H9 (cell line): ENCODE data around the gene ATXN7. TPM values are rescaled to one million over a fixed set of nuclear protein-coding genes. Genes with fewer than 3 reads are reported as not detected.

Experiments
- DNase-seq: peaks from one replicate; pipeline ENCODE4 v3.0.0-alpha.2; 2017
- H2AFZ ChIP-seq: one replicate; pipeline ENCODE4 v1.6.1; 2013; ENCODE audit warnings: mild to moderate bottlenecking, low read length, control low read depth, moderate library complexity
- H2AK5ac ChIP-seq: 2 replicates; pipeline ENCODE4 v1.6.1; 2013; ENCODE audit warnings: low read length, control low read depth, mixed read lengths; ENCODE audit not compliant: insufficient read length
- H2BK120ac ChIP-seq: one replicate; pipeline ENCODE4 v1.6.1; 2013; ENCODE audit warnings: low read depth, mild to moderate bottlenecking, low read length, control low read depth, inconsistent platforms; ENCODE audit not compliant: poor library complexity, severe bottlenecking
- H2BK12ac ChIP-seq: 2 replicates; pipeline ENCODE4 v1.6.1; 2013; ENCODE audit warnings: low read length, control low read depth, mixed read lengths, low read depth; ENCODE audit not compliant: insufficient read length
- H2BK15ac ChIP-seq: 2 replicates; pipeline ENCODE4 v1.6.1; 2013; ENCODE audit warnings: low read depth, low read length, control low read depth
- H2BK20ac ChIP-seq: one replicate; pipeline ENCODE4 v1.6.1; 2013; ENCODE audit warnings: low read depth, mild to moderate bottlenecking, low read length, control low read depth, inconsistent platforms; ENCODE audit not compliant: poor library complexity, severe bottlenecking
- H2BK5ac ChIP-seq: 2 replicates; pipeline ENCODE4 v1.6.1; 2013; ENCODE audit warnings: low read length, control low read depth, mixed read lengths; ENCODE audit not compliant: insufficient read length
- H3K14ac ChIP-seq: 2 replicates; pipeline ENCODE4 v1.6.1; 2013; ENCODE audit warnings: low read length, control low read depth; ENCODE audit not compliant: insufficient read depth
- H3K18ac ChIP-seq: 2 replicates; pipeline ENCODE4 v1.6.1; 2013; ENCODE audit warnings: low read depth, mild to moderate bottlenecking, mixed read lengths, low read length, control low read depth; ENCODE audit not compliant: insufficient read length
- H3K23ac ChIP-seq: 2 replicates; pipeline ENCODE4 v1.6.1; 2013; ENCODE audit warnings: low read length, control low read depth, mixed read lengths, low read depth; ENCODE audit not compliant: insufficient read length
- H3K23me2 ChIP-seq: 2 replicates; pipeline ENCODE4 v1.6.1; 2013; ENCODE audit warnings: low read depth, mild to moderate bottlenecking, mixed read lengths, low read length, control low read depth; ENCODE audit not compliant: insufficient read length, poor library complexity, severe bottlenecking
- H3K27ac ChIP-seq: 2 replicates; pipeline ENCODE4 v1.5.1; 2013; ENCODE audit warnings: low read length, control low read depth, mixed read lengths, low read depth; ENCODE audit not compliant: insufficient read length
- H3K27me3 ChIP-seq: 2 replicates; pipeline ENCODE4 v1.6.1; 2013; ENCODE audit warnings: low read length, control low read depth, inconsistent platforms; ENCODE audit not compliant: insufficient read depth
- H3K4ac ChIP-seq: 2 replicates; pipeline ENCODE4 v1.6.1; 2013; ENCODE audit warnings: low read depth, mild to moderate bottlenecking, control low read depth, inconsistent platforms, low read length, moderate library complexity
- H3K4me1 ChIP-seq: 2 replicates; pipeline ENCODE4 v1.6.1; 2013; ENCODE audit warnings: low read length, control low read depth, inconsistent platforms; ENCODE audit not compliant: insufficient read depth
- H3K4me2 ChIP-seq: 2 replicates; pipeline ENCODE4 v1.6.1; 2013; ENCODE audit warnings: low read length, control low read depth, mixed read lengths; ENCODE audit not compliant: insufficient read length, insufficient read depth
- H3K56ac ChIP-seq: 2 replicates; pipeline ENCODE4 v1.6.1; 2013; ENCODE audit warnings: low read depth, mild to moderate bottlenecking, mixed read lengths, low read length, control low read depth; ENCODE audit not compliant: insufficient read length
- H3K79me1 ChIP-seq: 2 replicates; pipeline ENCODE4 v1.6.1; 2013; ENCODE audit warnings: low read depth, mild to moderate bottlenecking, moderate library complexity, low read length, control low read depth, inconsistent platforms; ENCODE audit not compliant: insufficient read depth, poor library complexity, severe bottlenecking
- H3K79me2 ChIP-seq: 2 replicates; pipeline ENCODE4 v1.6.1; 2013; ENCODE audit warnings: low read length, control low read depth, inconsistent platforms; ENCODE audit not compliant: insufficient read depth
- H3K9ac ChIP-seq: 2 replicates; pipeline ENCODE4 v1.6.1; 2013; ENCODE audit warnings: low read length, control low read depth, mixed read lengths; ENCODE audit not compliant: insufficient read length; ENCODE audit errors: extremely low read depth
- H3K9me3 ChIP-seq: one replicate; pipeline ENCODE4 v1.6.1; 2013; ENCODE audit warnings: low read depth, low read length, inconsistent platforms; ENCODE audit not compliant: control insufficient read depth
- H3T11ph ChIP-seq: one replicate; pipeline ENCODE4 v1.6.1; 2013; ENCODE audit warnings: mild to moderate bottlenecking, low read length, control low read depth, inconsistent platforms
- H4K20me1 ChIP-seq: one replicate; pipeline ENCODE4 v1.6.1; 2013; ENCODE audit not compliant: control insufficient read depth, insufficient read length, insufficient read depth
- H4K5ac ChIP-seq: 2 replicates; pipeline ENCODE4 v1.6.1; 2013; ENCODE audit warnings: low read depth, mild to moderate bottlenecking, mixed read lengths, low read length, control low read depth; ENCODE audit not compliant: insufficient read length
- H4K8ac ChIP-seq: replicated peaks from 2 replicates; pipeline ENCODE4 v1.6.1; 2013; ENCODE audit warnings: low read length, control low read depth, mixed read lengths, low read depth; ENCODE audit not compliant: insufficient read length
- H4K91ac ChIP-seq: 2 replicates; pipeline ENCODE4 v1.6.1; 2013; ENCODE audit warnings: low read depth, mild to moderate bottlenecking, moderate library complexity, mixed read lengths, low read length, control low read depth; ENCODE audit not compliant: insufficient read length
- H3K27ac Mint-ChIP-seq, 3 experiments: 2 replicates in 2 of 3; 3 replicates in 1 of 3; pipeline ENCODE4 v1.8.0; 2020 to 2021; ENCODE audit warnings: mixed read lengths in 3 of 3, mild to moderate bottlenecking in 1 of 3, moderate library complexity in 1 of 3
- H3K27me3 Mint-ChIP-seq: 2 replicates; pipeline ENCODE4 v1.8.0; 2021; ENCODE audit warnings: low read depth, mild to moderate bottlenecking, moderate library complexity, mixed read lengths
- H3K36me3 Mint-ChIP-seq, 3 experiments: 2 replicates in 2 of 3; 3 replicates in 1 of 3; pipeline ENCODE4 v1.8.0; 2020 to 2021; ENCODE audit warnings: low read depth in 3 of 3, mixed read lengths in 3 of 3; ENCODE audit not compliant: insufficient read depth in 1 of 3
- H3K4me1 Mint-ChIP-seq, 2 experiments: 2 replicates each; pipeline ENCODE4 v1.8.0; 2020; ENCODE audit warnings: mixed read lengths in 2 of 2
- H3K4me3 Mint-ChIP-seq, 2 experiments: 2 replicates in 1 of 2; 3 replicates in 1 of 2; pipeline ENCODE4 v1.8.0; 2020 to 2021; ENCODE audit warnings: mild to moderate bottlenecking in 2 of 2, mixed read lengths in 2 of 2, moderate library complexity in 1 of 2
- H3K9me3 Mint-ChIP-seq, 2 experiments: 2 replicates in 1 of 2; 3 replicates in 1 of 2; pipeline ENCODE4 v1.8.0; 2020; ENCODE audit warnings: mild to moderate bottlenecking in 2 of 2, mixed read lengths in 2 of 2, moderate library complexity in 1 of 2
- CTCF ChIP-seq: fragments of 200-600 bp; sonication (generic); conservative IDR thresholded peaks from 3 replicates; pipeline ENCODE4 v1.8.0; 2021; ENCODE audit warnings: antibody characterized with exemption, mild to moderate bottlenecking
- WGBS: extraction: QIAGEN DNeasy Blood & Tissue Kit; methylation state at CpG from one replicate; pipeline ENCODE4 v1.1.7; 2013; ENCODE audit warnings: missing lambda C conversion rate, low lambda C conversion rate, mixed read lengths; ENCODE audit not compliant: insufficient read length; ENCODE audit errors: extremely low coverage; 5-methylcytosine and 5-hydroxymethylcytosine counted together
- total RNA-seq: library from RNA; stranded (reverse); gene quantifications from 2 replicates; pipeline ENCODE4 v1.2.1, GENCODE V29; 2021

Gene ATXN7
- total RNA-seq, 1 experiment from 2014 or later = 21.5 TPM

DNA sequence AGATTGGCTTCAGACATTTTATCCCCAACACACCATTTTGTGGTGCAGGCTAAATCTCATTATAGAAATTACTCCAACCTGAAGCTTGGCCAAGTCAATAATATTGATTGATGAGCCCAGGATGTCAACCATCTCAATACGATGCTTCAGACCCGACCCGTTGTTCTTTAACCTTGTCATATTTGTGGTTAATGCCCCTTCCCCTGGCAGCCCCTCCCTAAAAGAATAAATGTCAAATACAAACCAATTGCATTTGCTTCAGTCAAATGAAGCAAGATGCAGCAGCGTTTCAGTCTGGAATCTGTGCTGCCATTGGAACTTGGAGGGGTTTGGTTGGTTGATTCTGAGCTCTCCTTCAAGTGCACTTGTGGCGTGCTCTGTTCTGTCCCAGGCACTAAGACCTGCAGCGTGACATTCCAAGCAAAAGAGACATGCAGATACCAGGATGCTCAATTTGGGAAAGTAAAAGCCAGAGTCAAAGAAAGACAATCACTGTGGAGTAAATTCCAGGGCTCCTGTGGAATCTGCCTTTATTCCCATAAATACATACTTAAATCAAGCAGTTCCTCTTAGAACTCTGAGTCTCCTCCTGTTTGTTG, 183.4 kb downstream of the ATXN7 start:
- no peak overlapping the region for H2BK12ac ChIP-seq
- no CpG with 5 or more reads among the region's 6 CpGs for WGBS
- H3K23ac ChIP-seq = no peak overlapping the region
- no peak overlapping the region for H4K5ac ChIP-seq
- no peak overlapping the region for H2AFZ ChIP-seq
- no peak overlapping the region for H2BK15ac ChIP-seq
- H4K8ac ChIP-seq = no peak overlapping the region
- H3K27ac ChIP-seq = no peak overlapping the region
- no peaks in the 10 kb centered on the region for H3K79me2 ChIP-seq
- no peak for TF ChIP-seq CTCF
- H3T11ph ChIP-seq = no peak overlapping the region
- Mint-ChIP-seq H3K36me3 (no peaks in the 10 kb centered on the region), H3K9me3 (no peaks in the 10 kb centered on the region; a peak in 1 of 5 replicates), H3K27ac (no peak overlapping the region), H3K4me3 (no peak overlapping the region), H3K4me1 (peaks cover 48 to 50% of the 10 kb centered on the region in 2 experiments), H3K27me3 (peaks cover 5% of the 10 kb centered on the region)
- H3K4me1 ChIP-seq = peaks cover 14% of the 10 kb centered on the region; the same call in 1 of the 2 replicates
- H4K20me1 ChIP-seq = no peaks in the 10 kb centered on the region
- no peaks in the 10 kb centered on the region for H3K9me3 ChIP-seq
- DNase-seq = no peak
- H3K79me1 ChIP-seq = no peaks in the 10 kb centered on the region
- no peak overlapping the region for H2AK5ac ChIP-seq
- no peak overlapping the region for H4K91ac ChIP-seq
- no peak overlapping the region for H3K56ac ChIP-seq
- H3K9ac ChIP-seq = no peak overlapping the region
- H3K27me3 ChIP-seq = no peaks in the 10 kb centered on the region
- H2BK5ac ChIP-seq = no peak overlapping the region
- H3K4ac ChIP-seq = no peak overlapping the region
- H3K18ac ChIP-seq = no peak overlapping the region
- no peak overlapping the region for H2BK120ac ChIP-seq
- no peak overlapping the region for H3K4me2 ChIP-seq
- H3K14ac ChIP-seq = no peak overlapping the region; the same call in 1 of the 2 replicates
- no peak overlapping the region for H2BK20ac ChIP-seq
- H3K23me2 ChIP-seq = no peaks in the 10 kb centered on the region
